Putamen (tissue), 1 donor: ENCODE data around the gene GNA12.
"Not testable (repeated sequence)": the region's sequence is repeated elsewhere in the genome, so short reads cannot be mapped to it uniquely, and the experiment has no call there.

Source experiments
- DNase-seq: peaks from one replicate; pipeline ENCODE4 v3.0.0-alpha.2; 2016; ENCODE audit warnings: low spot score

GNA12 gene

GRCh38 chr7:2864204-2864985, 20.3 kb upstream of the GNA12 start:
- DNase-seq, result no peak

- DNase-seq, result peak; percentile 35
These were observed 19.5 kb upstream of the GNA12 start for GRCh38 chr7:2863461-2864066.

- no peak for DNase-seq
These were observed 18.8 kb upstream of the GNA12 start for GRCh38 chr7:2862831-2863361.

GRCh38 chr7:2861509-2861908, 17.4 kb upstream of the GNA12 start:
- no peak for DNase-seq

- DNase-seq, result no peak
These were observed 16.6 kb upstream of the GNA12 start for GRCh38 chr7:2860627-2861133.

GRCh38 chr7:2859952-2860351, 15.8 kb upstream of the GNA12 start:
- no peak for DNase-seq

GRCh38 chr7:2858621-2859020, 14.5 kb upstream of the GNA12 start:
- no peak for DNase-seq

GRCh38 chr7:2856388-2857169, 12.5 kb upstream of the GNA12 start:
- no peak for DNase-seq

GRCh38 chr7:2855386-2855785, 11.3 kb upstream of the GNA12 start:
- DNase-seq, result no peak

- DNase-seq, result not testable (repeated sequence)
These were observed 9.4 kb upstream of the GNA12 start for GRCh38 chr7:2853552-2853951.

GRCh38 chr7:2853147-2853546, 9.0 kb upstream of the GNA12 start:
- DNase-seq, result no peak

- DNase-seq, result no peak
These were observed 7.4 kb upstream of the GNA12 start for GRCh38 chr7:2851497-2851896.

GRCh38 chr7:2849941-2850766, 6.0 kb upstream of the GNA12 start:
- no peak for DNase-seq

GRCh38 chr7:2845034-2845592, 1.0 kb upstream of the GNA12 start:
- no peak for DNase-seq

- DNase-seq, result peak; percentile 22
These were observed 376 bp downstream of the GNA12 start for GRCh38 chr7:2843711-2844152.

- no peak for DNase-seq
These were observed 870 bp downstream of the GNA12 start for GRCh38 chr7:2843191-2843685.

- DNase-seq, result no peak
These were observed 2.2 kb downstream of the GNA12 start for GRCh38 chr7:2841907-2842306.

GRCh38 chr7:2840458-2840857, 3.6 kb downstream of the GNA12 start:
- no peak for DNase-seq

GRCh38 chr7:2838873-2839578, 5.1 kb downstream of the GNA12 start:
- no peak for DNase-seq

- no peak for DNase-seq
These were observed 5.7 kb downstream of the GNA12 start for GRCh38 chr7:2838451-2838850.
